CD4-positive, alpha-beta T cell treated with Interleukin-15 for 4 hours (primary cell): ENCODE data around the gene FDX1.

Experiments used
- DNase-seq: peaks from one replicate; pipeline ENCODE4 v3.0.0-alpha.2; 2020; ENCODE audit warnings: low spot score

The FDX1 gene

GRCh38 chr11:110431051-110431672 is 1.4 kb downstream of the FDX1 start:
- no peak for DNase-seq

GRCh38 chr11:110431674-110432073 is 1.9 kb downstream of the FDX1 start:
- no peak for DNase-seq

- DNase-seq = no peak
Measured at GRCh38 chr11:110432713-110433392, 3.1 kb downstream of the FDX1 start.

GRCh38 chr11:110433393-110434333 is 3.9 kb downstream of the FDX1 start:
- peak; percentile 22 for DNase-seq

- peak; percentile 47 for DNase-seq
Measured at GRCh38 chr11:110434952-110435779, 5.4 kb downstream of the FDX1 start.

GRCh38 chr11:110435780-110436717 is 6.3 kb downstream of the FDX1 start:
- no peak for DNase-seq

- no peak for DNase-seq
Measured at GRCh38 chr11:110438017-110438416, 8.3 kb downstream of the FDX1 start.

GRCh38 chr11:110445437-110445836 is 15.7 kb downstream of the FDX1 start:
- no peak for DNase-seq

- DNase-seq = no peak
Measured at GRCh38 chr11:110446061-110446460, 16.3 kb downstream of the FDX1 start.

GRCh38 chr11:110446594-110446993 is 16.8 kb downstream of the FDX1 start:
- DNase-seq = no peak

GRCh38 chr11:110447343-110447742 is 17.6 kb downstream of the FDX1 start:
- no peak for DNase-seq

GRCh38 chr11:110447897-110448745 is 18.4 kb downstream of the FDX1 start:
- peak; percentile 13 for DNase-seq

- DNase-seq = no peak
Measured at GRCh38 chr11:110450246-110450645, 20.5 kb downstream of the FDX1 start.

GRCh38 chr11:110452720-110453119 is 23.0 kb downstream of the FDX1 start:
- no peak for DNase-seq

- DNase-seq = no peak
Measured at GRCh38 chr11:110453684-110454354, 24.1 kb downstream of the FDX1 start.

- DNase-seq = no peak
Measured at GRCh38 chr11:110454609-110455008, 24.9 kb downstream of the FDX1 start.

- no peak for DNase-seq
Measured at GRCh38 chr11:110455718-110456117, 26.0 kb downstream of the FDX1 start.

- peak; percentile 13 for DNase-seq
Measured at GRCh38 chr11:110463153-110463552, 33.4 kb downstream of the FDX1 start.

GRCh38 chr11:110465231-110465630 is 35.5 kb downstream of the FDX1 start:
- no peak for DNase-seq
